Loucy (cell line): ENCODE results near the gene TCEANC2.

ENCODE experiments used
- H2AFZ ChIP-seq: fragments of 200-600 bp; sonication (generic); 2 replicates; pipeline ENCODE4 v1.6.0; 2016; ENCODE audit warnings: antibody characterized with exemption, mild to moderate bottlenecking, low read length, moderate library complexity
- H3F3A ChIP-seq: fragments of 200-600 bp; 2 replicates; pipeline ENCODE4 v1.6.0; 2016; ENCODE audit warnings: antibody characterized with exemption, low read depth, mild to moderate bottlenecking
- H3K27me3 ChIP-seq: fragments of 200-600 bp; sonication (generic); 2 replicates; pipeline ENCODE4 v1.6.1; 2014; ENCODE audit warnings: low read length, mild to moderate bottlenecking; ENCODE audit not compliant: insufficient read depth, poor library complexity, severe bottlenecking
- H3K36me3 ChIP-seq: fragments of 200-600 bp; sonication (generic); 2 replicates; pipeline ENCODE4 v1.6.1; 2016; ENCODE audit warnings: low read length; ENCODE audit not compliant: insufficient read depth
- H3K4me1 ChIP-seq: fragments of 200-600 bp; sonication (generic); 2 replicates; pipeline ENCODE4 v1.5.1; 2014; ENCODE audit warnings: low read length, mild to moderate bottlenecking; ENCODE audit not compliant: insufficient read depth, poor library complexity, severe bottlenecking
- H3K4me2 ChIP-seq: fragments of 200-600 bp; sonication (generic); 2 replicates; pipeline ENCODE4 v1.6.0; 2014; ENCODE audit warnings: antibody characterized with exemption, low read length, low read depth, mild to moderate bottlenecking; ENCODE audit not compliant: poor library complexity, severe bottlenecking
- H3K4me3 ChIP-seq: fragments of 200-600 bp; sonication (generic); 2 replicates; pipeline ENCODE4 v1.5.1; 2014; ENCODE audit warnings: low read length, mild to moderate bottlenecking, mixed read lengths; ENCODE audit not compliant: poor library complexity, severe bottlenecking
- H3K79me2 ChIP-seq: fragments of 200-600 bp; sonication (generic); 2 replicates; pipeline ENCODE4 v1.6.1; 2014; ENCODE audit warnings: low read length; ENCODE audit not compliant: insufficient read depth
- H3K9ac ChIP-seq: fragments of 200-600 bp; sonication (generic); 2 replicates; pipeline ENCODE4 v1.6.0; 2014; ENCODE audit warnings: mild to moderate bottlenecking, low read depth, low read length, moderate library complexity; ENCODE audit not compliant: poor library complexity, severe bottlenecking
- H3K9me2 ChIP-seq: fragments of 200-600 bp; sonication (generic); replicated peaks from 2 replicates; pipeline ENCODE4 v1.6.1; 2016; ENCODE audit warnings: low read depth, low read length, mixed read lengths
- H3K9me3 ChIP-seq: fragments of 200-600 bp; sonication (generic); 2 replicates; pipeline ENCODE4 v1.6.1; 2014; ENCODE audit warnings: mild to moderate bottlenecking, antibody characterized with exemption, low read length, low read depth; ENCODE audit not compliant: insufficient read depth
- H4K20me1 ChIP-seq: fragments of 200-600 bp; sonication (generic); 2 replicates; pipeline ENCODE4 v1.6.0; 2014; ENCODE audit warnings: antibody characterized with exemption, low read length, mild to moderate bottlenecking; ENCODE audit not compliant: insufficient read depth, poor library complexity, severe bottlenecking
- EZH2phosphoT487 ChIP-seq: fragments of 200-600 bp; IDR thresholded peaks from 2 replicates; pipeline ENCODE4 v1.6.1; 2018; ENCODE audit warnings: antibody characterized with exemption, mild to moderate bottlenecking, moderate library complexity, borderline replicate concordance
- TF ChIP-seq, protein P1 (sequence below): fragments of 200-600 bp; sonication (generic); conservative IDR thresholded peaks from 2 replicates; pipeline ENCODE4 v1.5.1; 2014; ENCODE audit warnings: mild to moderate bottlenecking, antibody characterized with exemption, low read length

TCEANC2 gene

DNA sequence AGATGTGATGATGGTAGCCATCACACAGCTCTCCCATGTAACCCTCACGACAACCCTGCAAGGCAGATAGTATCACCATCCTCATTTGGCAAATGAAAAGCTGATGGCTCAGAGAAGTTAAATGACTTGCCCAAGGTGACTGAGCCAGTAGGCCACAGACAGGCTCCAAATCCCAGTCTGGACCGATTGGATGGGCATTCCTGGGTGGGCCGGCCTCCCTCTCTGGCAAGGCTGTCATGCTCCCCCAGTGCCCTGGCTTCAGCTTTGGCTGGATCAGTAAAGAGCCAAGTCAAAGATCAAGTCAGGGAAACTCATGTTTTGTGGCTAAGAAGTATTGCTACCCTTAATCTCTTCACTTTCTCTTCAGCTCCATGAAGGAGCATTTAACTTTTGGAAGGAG lies 58.2 kb downstream of the TCEANC2 start:
- H3K4me2 ChIP-seq: no peak overlapping the region
- H3K79me2 ChIP-seq: no peaks in the 10 kb centered on the region
- no peaks in the 10 kb centered on the region for H3K27me3 ChIP-seq
- TF ChIP-seq, protein P1, sequence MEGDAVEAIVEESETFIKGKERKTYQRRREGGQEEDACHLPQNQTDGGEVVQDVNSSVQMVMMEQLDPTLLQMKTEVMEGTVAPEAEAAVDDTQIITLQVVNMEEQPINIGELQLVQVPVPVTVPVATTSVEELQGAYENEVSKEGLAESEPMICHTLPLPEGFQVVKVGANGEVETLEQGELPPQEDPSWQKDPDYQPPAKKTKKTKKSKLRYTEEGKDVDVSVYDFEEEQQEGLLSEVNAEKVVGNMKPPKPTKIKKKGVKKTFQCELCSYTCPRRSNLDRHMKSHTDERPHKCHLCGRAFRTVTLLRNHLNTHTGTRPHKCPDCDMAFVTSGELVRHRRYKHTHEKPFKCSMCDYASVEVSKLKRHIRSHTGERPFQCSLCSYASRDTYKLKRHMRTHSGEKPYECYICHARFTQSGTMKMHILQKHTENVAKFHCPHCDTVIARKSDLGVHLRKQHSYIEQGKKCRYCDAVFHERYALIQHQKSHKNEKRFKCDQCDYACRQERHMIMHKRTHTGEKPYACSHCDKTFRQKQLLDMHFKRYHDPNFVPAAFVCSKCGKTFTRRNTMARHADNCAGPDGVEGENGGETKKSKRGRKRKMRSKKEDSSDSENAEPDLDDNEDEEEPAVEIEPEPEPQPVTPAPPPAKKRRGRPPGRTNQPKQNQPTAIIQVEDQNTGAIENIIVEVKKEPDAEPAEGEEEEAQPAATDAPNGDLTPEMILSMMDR: no peak
- no peak for TF ChIP-seq EZH2phosphoT487
- no peaks in the 10 kb centered on the region for H3K36me3 ChIP-seq
- no peaks in the 10 kb centered on the region for H3F3A ChIP-seq
- no peaks in the 10 kb centered on the region for H3K9me2 ChIP-seq
- H4K20me1 ChIP-seq: no peaks in the 10 kb centered on the region
- H3K9ac ChIP-seq: no peak overlapping the region
- no peak overlapping the region for H3K4me3 ChIP-seq
- no peaks in the 10 kb centered on the region for H3K9me3 ChIP-seq
- H2AFZ ChIP-seq: no peak overlapping the region
- no peaks in the 10 kb centered on the region for H3K4me1 ChIP-seq

DNA sequence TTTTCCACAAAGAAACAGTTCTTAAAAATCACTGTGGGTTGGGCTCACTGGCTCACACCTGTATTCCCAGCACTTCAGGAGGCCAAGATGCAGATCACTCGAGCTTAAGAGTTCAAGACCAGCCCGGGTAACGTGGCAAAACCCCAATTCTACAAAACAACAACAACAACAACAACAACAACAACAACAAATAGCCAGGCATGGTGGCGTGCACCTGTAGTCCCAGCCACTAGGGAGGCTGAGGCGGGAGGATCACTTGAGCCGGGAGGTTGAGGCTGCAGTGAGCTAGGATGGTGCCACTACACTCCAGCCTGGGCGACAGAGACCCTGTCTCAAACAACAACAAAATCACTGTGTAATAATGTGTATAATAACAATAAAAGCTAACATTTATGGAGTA lies 58.6 kb downstream of the TCEANC2 start:
- Histone ChIP-seq H4K20me1 (no peaks in the 10 kb centered on the region), H3F3A (no peaks in the 10 kb centered on the region), H3K4me3 (no peak overlapping the region), H2AFZ (no peak overlapping the region), H3K9me2 (no peaks in the 10 kb centered on the region), H3K36me3 (no peaks in the 10 kb centered on the region), H3K4me2 (no peak overlapping the region), H3K9ac (no peak overlapping the region), H3K79me2 (no peaks in the 10 kb centered on the region), H3K4me1 (no peaks in the 10 kb centered on the region), H3K27me3 (no peaks in the 10 kb centered on the region), H3K9me3 (no peaks in the 10 kb centered on the region)
- TF ChIP-seq EZH2phosphoT487: no peak
- TF ChIP-seq, protein P1: no peak

DNA sequence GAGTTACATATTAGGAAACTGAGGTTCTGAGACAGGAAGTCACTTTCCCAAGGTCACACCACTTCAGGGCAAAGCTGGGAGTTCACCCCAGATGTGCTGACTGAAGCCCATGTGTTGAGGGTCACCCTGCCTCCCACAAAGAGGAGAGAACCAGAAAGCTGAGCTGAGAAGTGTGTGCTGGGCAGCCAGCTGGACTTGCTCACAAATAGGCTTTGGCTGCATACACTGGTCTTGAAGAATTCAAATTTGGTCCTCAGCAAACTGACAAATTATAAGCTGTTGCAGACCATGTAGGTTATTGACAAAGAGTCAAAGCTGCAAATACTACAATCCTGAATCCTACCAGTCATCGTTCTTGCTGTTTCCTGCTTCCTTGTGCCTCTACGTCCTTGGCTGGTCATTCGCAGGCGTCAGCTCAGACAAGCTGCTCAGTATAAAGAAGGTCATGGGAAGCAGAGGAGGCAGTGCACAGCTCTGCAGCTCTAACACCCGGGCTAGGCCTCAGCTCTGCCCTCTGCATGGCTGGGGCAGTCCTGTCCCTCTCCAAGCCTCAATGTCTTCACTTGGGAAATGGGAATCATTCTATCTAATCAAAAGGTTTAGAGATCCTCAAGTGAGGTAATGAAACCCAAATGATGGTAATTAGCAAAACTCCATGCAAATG lies 59.4 kb downstream of the TCEANC2 start:
- H3F3A ChIP-seq: no peaks in the 10 kb centered on the region
- H3K9ac ChIP-seq: no peak overlapping the region
- H3K4me2 ChIP-seq: no peak overlapping the region
- no peaks in the 10 kb centered on the region for H3K79me2 ChIP-seq
- H2AFZ ChIP-seq: no peak overlapping the region
- H3K4me1 ChIP-seq: no peaks in the 10 kb centered on the region
- H3K9me3 ChIP-seq: no peaks in the 10 kb centered on the region
- no peaks in the 10 kb centered on the region for H3K27me3 ChIP-seq
- no peaks in the 10 kb centered on the region for H4K20me1 ChIP-seq
- no peak for TF ChIP-seq EZH2phosphoT487
- TF ChIP-seq, protein P1: no peak
- H3K9me2 ChIP-seq: no peaks in the 10 kb centered on the region
- no peak overlapping the region for H3K4me3 ChIP-seq
- H3K36me3 ChIP-seq: no peaks in the 10 kb centered on the region
